OCI-LY3 (cell line): ENCODE measurements around the gene FAM25A.
"Not testable (repeated sequence)": the region's sequence is repeated elsewhere in the genome, so short reads cannot be mapped to it uniquely, and the experiment has no call there.

Experiments
- CTCF ChIP-seq: fragments of 200-600, 300-600 bp; sonication (generic); IDR thresholded peaks from 2 replicates; pipeline ENCODE4 v1.5.1; 2014; ENCODE audit warnings: antibody characterized with exemption, low read length, low read depth
- EZH2phosphoT487 ChIP-seq: fragments of 200-600 bp; shearing (Covaris generic); IDR thresholded peaks from 2 replicates; pipeline ENCODE4 v1.6.1; 2018; ENCODE audit warnings: antibody characterized with exemption, mixed run types, low read depth

GRCh38 chr10:87019504-87019903 lies 590 bp upstream of the FAM25A start:
- TF ChIP-seq CTCF, EZH2phosphoT487: not testable (repeated sequence)
